ENCODE data around the gene OSTF1.

DNA sequence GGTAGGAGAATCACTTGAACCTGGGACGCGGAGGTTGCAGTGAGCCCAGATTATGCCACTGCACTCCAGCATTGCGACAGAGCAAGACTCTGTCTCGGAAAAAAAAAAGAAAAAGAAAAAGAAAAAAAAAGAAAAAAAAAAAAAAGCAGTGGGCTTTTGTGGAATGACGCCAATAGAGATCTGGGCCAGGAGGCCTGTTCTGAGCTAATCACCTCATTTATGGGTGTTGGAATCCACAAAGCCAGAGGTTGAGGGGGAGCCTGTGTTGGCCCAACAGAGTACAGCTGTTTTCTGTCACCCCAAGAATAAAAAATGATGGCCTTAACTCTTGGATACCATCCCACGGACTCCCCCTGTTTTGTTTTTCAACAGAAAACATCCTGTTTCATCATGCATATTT lies 18.5 kb downstream of the OSTF1 start:
- TF ChIP-seq, protein P1, sequence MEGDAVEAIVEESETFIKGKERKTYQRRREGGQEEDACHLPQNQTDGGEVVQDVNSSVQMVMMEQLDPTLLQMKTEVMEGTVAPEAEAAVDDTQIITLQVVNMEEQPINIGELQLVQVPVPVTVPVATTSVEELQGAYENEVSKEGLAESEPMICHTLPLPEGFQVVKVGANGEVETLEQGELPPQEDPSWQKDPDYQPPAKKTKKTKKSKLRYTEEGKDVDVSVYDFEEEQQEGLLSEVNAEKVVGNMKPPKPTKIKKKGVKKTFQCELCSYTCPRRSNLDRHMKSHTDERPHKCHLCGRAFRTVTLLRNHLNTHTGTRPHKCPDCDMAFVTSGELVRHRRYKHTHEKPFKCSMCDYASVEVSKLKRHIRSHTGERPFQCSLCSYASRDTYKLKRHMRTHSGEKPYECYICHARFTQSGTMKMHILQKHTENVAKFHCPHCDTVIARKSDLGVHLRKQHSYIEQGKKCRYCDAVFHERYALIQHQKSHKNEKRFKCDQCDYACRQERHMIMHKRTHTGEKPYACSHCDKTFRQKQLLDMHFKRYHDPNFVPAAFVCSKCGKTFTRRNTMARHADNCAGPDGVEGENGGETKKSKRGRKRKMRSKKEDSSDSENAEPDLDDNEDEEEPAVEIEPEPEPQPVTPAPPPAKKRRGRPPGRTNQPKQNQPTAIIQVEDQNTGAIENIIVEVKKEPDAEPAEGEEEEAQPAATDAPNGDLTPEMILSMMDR (conservative IDR thresholded peaks at IDR 0.05; ENCODE audit: low read depth in 2 of 2) = no peak
- TF ChIP-seq CREB1 (CRISPR knock-in tag; IDR thresholded peaks at IDR 0.05; ENCODE audit: low read depth) = no peak
